Activated CD8-positive, alpha-beta T cell treated with anti-CD3 and anti-CD28 coated beads for 36 hours (primary cell): ENCODE data around the gene ACACA. TPM values are rescaled to one million over a fixed set of nuclear protein-coding genes. Genes with fewer than 3 reads are reported as not detected.

Experiments used
- ATAC-seq: fragments of 200-7000 bp; cut with Tn5 transposase; one replicate; pipeline ENCODE4 v1.10.0; 2021; ENCODE audit warnings: mild to moderate bottlenecking, moderate library complexity
- CTCF ChIA-PET: fragments of 350-600 bp; sonication (Branson Sonifier 250); formaldehyde crosslinking; loops from one replicate; lab custom pipeline; 2021; ENCODE audit warnings: antibody characterized with exemption; lab: Charles Lee
- POLR2A ChIA-PET: fragments of 350-600 bp; sonication (Branson Sonifier 250); formaldehyde crosslinking; loops from one replicate; lab custom pipeline; 2021; ENCODE audit warnings: antibody characterized with exemption; lab: Charles Lee
- DNase-seq: peaks from one replicate; pipeline ENCODE4 v3.0.0-alpha.2; 2020
- H3K27ac Mint-ChIP-seq: one replicate; pipeline ENCODE4 v1.8.0; 2021; ENCODE audit warnings: mild to moderate bottlenecking, mixed read lengths
- H3K27me3 Mint-ChIP-seq: one replicate; pipeline ENCODE4 v1.8.0; 2021; ENCODE audit warnings: mixed read lengths
- H3K36me3 Mint-ChIP-seq: one replicate; pipeline ENCODE4 v1.8.0; 2021; ENCODE audit warnings: low read depth, mixed read lengths
- H3K4me1 Mint-ChIP-seq: one replicate; pipeline ENCODE4 v1.8.0; 2021; ENCODE audit warnings: low read depth, mixed read lengths
- H3K4me3 Mint-ChIP-seq: one replicate; pipeline ENCODE4 v1.8.0; 2021; ENCODE audit warnings: mild to moderate bottlenecking, moderate library complexity, mixed read lengths
- H3K9me3 Mint-ChIP-seq: one replicate; pipeline ENCODE4 v1.8.0; 2021; ENCODE audit warnings: mixed read lengths
- intact Hi-C: fragments of 100-400 bp; cut with micrococcal nuclease; formaldehyde crosslinking; loops from one replicate; pipeline ENCODE4 v1.10.0; 2022
- total RNA-seq, 2 experiments: library from RNA; stranded (reverse); gene quantifications; one replicate each; pipeline ENCODE4 v1.2.3, GENCODE V29; 2021
- TF ChIP-seq, protein P1 (sequence below): fragments of 200-600 bp; IDR thresholded peaks from one replicate; pipeline ENCODE4 v1.8.0; 2022; ENCODE audit warnings: antibody characterized with exemption, mild to moderate bottlenecking

Gene ACACA
- total RNA-seq, 2 experiments from 2014 or later: 66.0 to 68.2 TPM

DNA sequence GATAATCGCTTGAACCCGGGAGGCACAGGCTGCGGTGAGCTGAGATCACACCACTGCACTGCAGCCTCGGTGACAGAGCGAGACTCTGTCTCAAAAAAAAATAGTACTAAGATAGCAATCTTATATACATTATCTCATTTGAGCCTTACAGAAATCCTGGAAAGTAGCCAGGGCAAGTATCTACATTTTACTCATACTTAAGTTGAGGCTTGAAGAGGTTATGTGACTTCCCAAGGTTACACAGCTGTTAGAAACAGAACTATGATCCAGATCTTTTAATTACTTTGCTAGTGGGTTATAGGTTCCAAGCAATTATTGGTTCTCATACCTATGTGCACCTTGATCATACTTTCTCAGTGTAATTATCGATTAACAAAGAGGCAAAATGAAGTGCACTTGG lies 15.5 kb downstream of the ACACA start:
- ATAC-seq: no peak
- H3K4me1 Mint-ChIP-seq: peaks cover 21% of the 10 kb centered on the region
- POLR2A ChIA-PET: interaction anchor here (1.4 kb wide), 1 partner anchor 32 kb away, joined by 4 read pairs; no protein-coding TSS in a partner anchor

DNA sequence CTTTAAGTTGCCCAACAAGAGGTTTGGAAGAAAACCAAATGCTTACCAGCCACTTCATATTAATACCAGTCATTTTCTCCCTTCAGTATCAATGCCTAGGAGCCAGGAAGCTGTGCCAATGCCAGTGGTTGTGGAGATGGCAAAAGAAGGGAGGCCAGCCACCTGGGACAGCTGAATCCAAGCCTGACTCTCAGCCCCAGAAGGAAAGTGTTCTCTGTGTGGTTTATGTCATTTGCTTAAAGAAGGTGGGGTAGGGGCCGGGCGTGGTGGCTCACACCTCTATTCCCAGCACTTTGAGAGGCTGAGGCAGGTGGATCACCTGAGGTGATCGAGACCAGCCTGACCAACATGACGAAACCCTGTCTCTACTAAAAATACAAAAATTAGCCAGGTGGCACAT lies 17.5 kb downstream of the ACACA start:
- H3K36me3 Mint-ChIP-seq: no peaks in the 10 kb centered on the region
- no peak for DNase-seq
- TF ChIP-seq, protein P1, sequence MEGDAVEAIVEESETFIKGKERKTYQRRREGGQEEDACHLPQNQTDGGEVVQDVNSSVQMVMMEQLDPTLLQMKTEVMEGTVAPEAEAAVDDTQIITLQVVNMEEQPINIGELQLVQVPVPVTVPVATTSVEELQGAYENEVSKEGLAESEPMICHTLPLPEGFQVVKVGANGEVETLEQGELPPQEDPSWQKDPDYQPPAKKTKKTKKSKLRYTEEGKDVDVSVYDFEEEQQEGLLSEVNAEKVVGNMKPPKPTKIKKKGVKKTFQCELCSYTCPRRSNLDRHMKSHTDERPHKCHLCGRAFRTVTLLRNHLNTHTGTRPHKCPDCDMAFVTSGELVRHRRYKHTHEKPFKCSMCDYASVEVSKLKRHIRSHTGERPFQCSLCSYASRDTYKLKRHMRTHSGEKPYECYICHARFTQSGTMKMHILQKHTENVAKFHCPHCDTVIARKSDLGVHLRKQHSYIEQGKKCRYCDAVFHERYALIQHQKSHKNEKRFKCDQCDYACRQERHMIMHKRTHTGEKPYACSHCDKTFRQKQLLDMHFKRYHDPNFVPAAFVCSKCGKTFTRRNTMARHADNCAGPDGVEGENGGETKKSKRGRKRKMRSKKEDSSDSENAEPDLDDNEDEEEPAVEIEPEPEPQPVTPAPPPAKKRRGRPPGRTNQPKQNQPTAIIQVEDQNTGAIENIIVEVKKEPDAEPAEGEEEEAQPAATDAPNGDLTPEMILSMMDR: no peak
- intact Hi-C loops: no loop called here
- no peaks in the 10 kb centered on the region for H3K9me3 Mint-ChIP-seq
- H3K4me1 Mint-ChIP-seq: peaks cover 21% of the 10 kb centered on the region
- ATAC-seq: no peak
- ChIA-PET CTCF (interaction anchor here (0.9 to 9.1 kb wide), 2 partner anchors 8 to 15 kb away, joined by 3 to 55 read pairs; no protein-coding TSS in a partner anchor), POLR2A (no interaction called here)
- H3K4me3 Mint-ChIP-seq: no peak overlapping the region
- no peaks in the 10 kb centered on the region for H3K27me3 Mint-ChIP-seq
- H3K27ac Mint-ChIP-seq: no peak overlapping the region

More for the DNA sequence above, 15.5 kb downstream of the ACACA start:
- CTCF ChIA-PET: interaction anchor here (0.9 to 9.1 kb wide), 2 partner anchors 17 to 23 kb away, joined by 3 to 55 read pairs; no protein-coding TSS in a partner anchor
- no peak for DNase-seq
- Mint-ChIP-seq H3K27me3 (no peaks in the 10 kb centered on the region), H3K36me3 (no peaks in the 10 kb centered on the region), H3K9me3 (no peaks in the 10 kb centered on the region), H3K27ac (no peak overlapping the region), H3K4me3 (no peak overlapping the region)
- TF ChIP-seq, protein P1: no peak
- intact Hi-C loops: no loop called here

DNA sequence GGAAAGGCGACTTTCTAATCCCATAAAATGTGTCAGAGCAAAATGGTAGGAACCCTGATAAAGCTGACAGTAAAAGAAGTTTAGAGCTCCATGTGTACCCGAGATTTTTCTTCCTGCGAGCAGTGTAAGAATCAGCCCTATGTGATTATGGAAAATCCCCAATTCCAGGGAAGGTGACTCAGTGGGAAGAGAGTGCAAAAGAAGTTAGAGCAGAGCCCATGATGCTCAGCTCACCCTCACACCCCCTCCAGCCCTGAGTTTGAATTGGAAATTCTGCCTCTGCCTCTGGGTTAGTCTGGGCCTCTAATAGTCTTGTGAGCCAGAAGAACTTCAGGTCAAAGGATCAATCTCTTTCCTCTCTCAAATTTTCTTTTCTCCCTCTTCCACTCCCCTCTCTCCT lies 18.4 kb downstream of the ACACA start:
- CTCF ChIA-PET: interaction anchor here (9.1 kb wide), 1 partner anchor 14 kb away, joined by 55 read pairs; no protein-coding TSS in a partner anchor
- H3K4me1 Mint-ChIP-seq: peaks cover 19% of the 10 kb centered on the region
- intact Hi-C loops: no loop called here

DNA sequence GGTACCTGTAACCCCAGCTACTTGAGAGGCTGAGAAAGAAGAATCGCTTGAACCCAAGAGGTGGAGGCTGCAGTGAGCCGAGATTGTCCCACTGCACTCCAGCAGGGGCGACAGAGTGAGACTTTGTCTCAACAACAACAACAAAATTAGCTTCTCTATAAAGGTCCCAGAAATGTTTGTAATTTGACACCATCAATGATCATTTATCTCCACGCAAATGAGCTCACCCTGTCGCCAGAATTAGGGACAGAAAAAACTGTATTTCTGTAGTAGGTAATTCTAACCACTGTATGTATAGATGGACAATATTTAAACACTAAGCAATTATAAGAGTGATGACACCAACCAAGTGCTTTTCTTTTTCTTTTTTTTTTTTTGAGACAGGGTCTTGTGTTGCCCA lies 20.2 kb downstream of the ACACA start:
- Mint-ChIP-seq H3K36me3 (no peaks in the 10 kb centered on the region), H3K4me3 (no peak overlapping the region), H3K27ac (no peak overlapping the region), H3K4me1 (peaks cover 4% of the 10 kb centered on the region), H3K9me3 (no peaks in the 10 kb centered on the region), H3K27me3 (no peaks in the 10 kb centered on the region)
- ChIA-PET POLR2A (interaction anchor here (0.7 to 1.2 kb wide), 2 partner anchors 11 to 25 kb away, joined by 3 to 4 read pairs; no protein-coding TSS in a partner anchor), CTCF (interaction anchor here (0.6 to 2.2 kb wide), 6 partner anchors 11 to 28 kb away, joined by 3 to 16 read pairs (median 5); partner anchors contain the start of gene C17orf78)
- intact Hi-C loops: no loop called here
- ATAC-seq (no peak), DNase-seq (no peak)
- TF ChIP-seq, protein P1: no peak

More for the DNA sequence above, 18.4 kb downstream of the ACACA start:
- POLR2A ChIA-PET: no interaction called here
- no peak for ATAC-seq
- Mint-ChIP-seq H3K4me3 (no peak overlapping the region), H3K9me3 (no peaks in the 10 kb centered on the region), H3K27me3 (no peaks in the 10 kb centered on the region), H3K36me3 (no peaks in the 10 kb centered on the region), H3K27ac (no peak overlapping the region)
- TF ChIP-seq, protein P1: no peak
- DNase-seq: no peak

DNA sequence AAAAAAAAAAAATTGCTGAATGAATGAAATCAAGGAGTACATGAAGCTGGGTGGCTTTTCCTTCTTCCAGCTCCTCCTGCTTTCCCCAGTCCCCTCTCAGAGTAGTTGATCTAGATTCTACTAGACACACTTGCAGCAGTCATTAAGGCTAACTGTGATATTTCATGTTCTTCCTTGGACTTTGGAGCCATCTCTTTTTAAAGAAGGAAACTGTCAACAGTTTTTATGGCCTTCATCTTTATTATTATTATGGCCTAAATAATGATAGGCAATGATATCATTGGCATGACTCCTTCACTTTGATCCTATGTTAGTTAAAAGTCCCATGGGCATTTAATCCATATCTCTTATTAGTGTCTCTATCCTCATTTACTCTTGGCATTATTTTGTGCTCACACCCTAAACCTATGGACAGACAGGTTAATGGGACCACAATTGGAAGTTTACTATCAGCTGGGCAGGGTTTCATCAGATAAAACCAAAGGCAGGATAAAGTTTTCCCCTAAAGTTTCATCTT lies 21.1 kb downstream of the ACACA start:
- intact Hi-C loops: no loop called here
- TF ChIP-seq, protein P1: no peak
- no peaks in the 10 kb centered on the region for H3K9me3 Mint-ChIP-seq
- no peaks in the 10 kb centered on the region for H3K4me1 Mint-ChIP-seq
- ATAC-seq (no peak), DNase-seq (no peak)
- no peaks in the 10 kb centered on the region for H3K27me3 Mint-ChIP-seq
- ChIA-PET POLR2A (interaction anchor here (0.8 to 1.2 kb wide), 2 partner anchors 25 to 33 kb away, joined by 3 to 4 read pairs; no protein-coding TSS in a partner anchor), CTCF (interaction anchor here (1.5 to 2.2 kb wide), 3 partner anchors 12 to 27 kb away, joined by 3 to 16 read pairs (median 5); no protein-coding TSS in a partner anchor)
- H3K36me3 Mint-ChIP-seq: no peaks in the 10 kb centered on the region
- H3K27ac Mint-ChIP-seq: no peak overlapping the region
- no peak overlapping the region for H3K4me3 Mint-ChIP-seq
